ENCODE results near the gene CYP4B1.

The CYP4B1 gene

DNA sequence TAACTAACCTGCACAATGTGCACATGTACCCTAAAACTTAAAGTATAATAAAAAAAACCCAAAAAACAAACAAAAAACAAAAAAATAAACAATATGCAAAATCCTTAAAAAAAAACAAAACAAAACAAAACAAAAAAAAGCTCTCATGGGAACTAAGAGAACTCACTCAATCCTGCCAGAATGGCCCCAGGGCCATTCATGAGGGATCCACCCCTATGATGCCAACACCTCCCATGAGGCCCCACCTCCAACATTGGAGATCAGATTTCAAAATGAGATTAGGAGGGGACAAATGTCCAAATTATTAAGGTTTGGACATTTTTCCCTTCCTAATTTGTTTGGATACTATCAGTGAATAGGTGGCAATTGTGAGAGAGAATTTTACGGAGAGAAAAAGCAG, 10.2 kb downstream of the CYP4B1 start:
- no peak overlapping the region for H3K4me3 ChIP-seq (replicated peaks; ENCODE audit: low read depth, low read length)
- TF ChIP-seq, protein P1, sequence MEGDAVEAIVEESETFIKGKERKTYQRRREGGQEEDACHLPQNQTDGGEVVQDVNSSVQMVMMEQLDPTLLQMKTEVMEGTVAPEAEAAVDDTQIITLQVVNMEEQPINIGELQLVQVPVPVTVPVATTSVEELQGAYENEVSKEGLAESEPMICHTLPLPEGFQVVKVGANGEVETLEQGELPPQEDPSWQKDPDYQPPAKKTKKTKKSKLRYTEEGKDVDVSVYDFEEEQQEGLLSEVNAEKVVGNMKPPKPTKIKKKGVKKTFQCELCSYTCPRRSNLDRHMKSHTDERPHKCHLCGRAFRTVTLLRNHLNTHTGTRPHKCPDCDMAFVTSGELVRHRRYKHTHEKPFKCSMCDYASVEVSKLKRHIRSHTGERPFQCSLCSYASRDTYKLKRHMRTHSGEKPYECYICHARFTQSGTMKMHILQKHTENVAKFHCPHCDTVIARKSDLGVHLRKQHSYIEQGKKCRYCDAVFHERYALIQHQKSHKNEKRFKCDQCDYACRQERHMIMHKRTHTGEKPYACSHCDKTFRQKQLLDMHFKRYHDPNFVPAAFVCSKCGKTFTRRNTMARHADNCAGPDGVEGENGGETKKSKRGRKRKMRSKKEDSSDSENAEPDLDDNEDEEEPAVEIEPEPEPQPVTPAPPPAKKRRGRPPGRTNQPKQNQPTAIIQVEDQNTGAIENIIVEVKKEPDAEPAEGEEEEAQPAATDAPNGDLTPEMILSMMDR (IDR thresholded peaks at IDR 0.05; ENCODE audit: insufficient read depth, low read length, poor library complexity, severe bottlenecking) = no peak
- peaks cover 1% of the 10 kb centered on the region for H3K27me3 ChIP-seq (replicated peaks; ENCODE audit: control insufficient read depth, insufficient read depth, low read length)
- no peak for DNase-seq (ENCODE audit: extremely low read depth, insufficient read length)
- no peaks in the 10 kb centered on the region for H3K36me3 ChIP-seq (ENCODE audit: control insufficient read depth, insufficient read depth, low read length)

DNA sequence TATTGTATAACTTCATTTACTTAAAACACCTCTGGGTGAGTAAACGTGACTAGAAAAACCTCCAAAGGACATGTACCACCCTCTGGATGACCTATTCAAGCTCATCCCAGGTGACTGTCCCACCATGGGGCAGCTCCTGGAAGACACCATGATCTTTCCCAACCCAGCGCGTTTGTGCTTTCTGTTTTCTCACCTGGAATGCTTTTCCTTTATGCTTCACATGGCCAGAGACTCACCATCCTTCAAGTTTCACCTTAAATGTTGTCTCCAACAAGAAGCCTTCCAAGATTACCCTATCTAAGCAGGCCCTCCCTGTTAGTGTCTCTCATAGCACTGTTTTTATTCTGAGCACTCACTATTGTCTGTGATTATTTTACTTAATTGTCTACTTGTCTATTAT, 11.1 kb downstream of the CYP4B1 start:
- H3K4me3 ChIP-seq (replicated peaks; ENCODE audit: low read depth, low read length) = no peak overlapping the region
- DNase-seq (ENCODE audit: extremely low read depth, insufficient read length) = no peak
- H3K36me3 ChIP-seq (ENCODE audit: control insufficient read depth, insufficient read depth, low read length) = no peaks in the 10 kb centered on the region
- TF ChIP-seq, protein P1 (IDR thresholded peaks at IDR 0.05; ENCODE audit: insufficient read depth, low read length, poor library complexity, severe bottlenecking) = no peak
- peaks cover 1% of the 10 kb centered on the region for H3K27me3 ChIP-seq (replicated peaks; ENCODE audit: control insufficient read depth, insufficient read depth, low read length)

DNA sequence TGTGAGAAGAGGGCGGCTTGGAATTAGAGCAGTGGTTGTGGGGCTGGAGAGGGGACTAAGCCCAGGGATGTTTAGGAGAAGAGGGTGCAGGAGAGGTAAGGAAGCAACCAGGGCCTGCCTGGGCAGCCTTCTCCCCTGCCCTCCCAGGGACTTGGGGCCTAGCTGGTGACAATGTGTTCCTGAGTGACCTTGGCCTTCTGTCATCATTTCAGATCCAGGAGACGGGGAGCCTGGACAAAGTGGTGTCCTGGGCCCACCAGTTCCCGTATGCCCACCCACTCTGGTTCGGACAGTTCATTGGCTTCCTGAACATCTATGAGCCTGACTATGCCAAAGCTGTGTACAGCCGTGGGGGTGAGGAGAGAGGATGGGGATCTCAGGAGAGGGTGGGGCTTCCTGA, 11.8 kb downstream of the CYP4B1 start:
- Histone ChIP-seq H3K4me3 (replicated peaks; ENCODE audit: low read depth, low read length) (no peak overlapping the region), H3K27me3 (replicated peaks; ENCODE audit: control insufficient read depth, insufficient read depth, low read length) (peaks cover 1% of the 10 kb centered on the region)

DNA sequence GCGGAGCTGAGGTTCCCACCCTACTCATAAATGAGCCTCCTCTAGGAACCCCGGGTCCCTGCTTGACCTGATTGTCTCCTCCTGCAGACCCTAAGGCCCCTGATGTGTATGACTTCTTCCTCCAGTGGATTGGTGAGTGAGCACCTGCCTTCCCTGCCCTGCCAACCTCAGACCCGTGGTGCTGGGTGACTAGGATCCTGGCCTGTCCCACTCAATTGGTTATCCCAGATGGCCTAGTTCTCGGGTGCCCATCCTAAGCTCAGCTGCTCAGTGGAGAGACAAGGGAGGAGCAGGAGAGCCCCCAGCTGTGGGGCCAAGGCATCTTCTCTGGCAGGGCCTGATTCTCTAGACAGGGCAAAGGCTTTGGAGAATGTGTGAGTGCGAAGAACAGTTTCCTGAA, 12.2 kb downstream of the CYP4B1 start:
- no peak for DNase-seq (ENCODE audit: extremely low read depth, insufficient read length)
- no peak overlapping the region for H3K4me3 ChIP-seq (replicated peaks; ENCODE audit: low read depth, low read length)
- no peaks in the 10 kb centered on the region for H3K36me3 ChIP-seq (ENCODE audit: control insufficient read depth, insufficient read depth, low read length)
- TF ChIP-seq, protein P1 (IDR thresholded peaks at IDR 0.05; ENCODE audit: insufficient read depth, low read length, poor library complexity, severe bottlenecking) = no peak
- peaks cover 1% of the 10 kb centered on the region for H3K27me3 ChIP-seq (replicated peaks; ENCODE audit: control insufficient read depth, insufficient read depth, low read length)

More for the DNA sequence above, 11.8 kb downstream of the CYP4B1 start:
- H3K36me3 ChIP-seq (ENCODE audit: control insufficient read depth, insufficient read depth, low read length) = no peaks in the 10 kb centered on the region
- TF ChIP-seq, protein P1 (IDR thresholded peaks at IDR 0.05; ENCODE audit: insufficient read depth, low read length, poor library complexity, severe bottlenecking) = no peak
- no peak for DNase-seq (ENCODE audit: extremely low read depth, insufficient read length)

DNA sequence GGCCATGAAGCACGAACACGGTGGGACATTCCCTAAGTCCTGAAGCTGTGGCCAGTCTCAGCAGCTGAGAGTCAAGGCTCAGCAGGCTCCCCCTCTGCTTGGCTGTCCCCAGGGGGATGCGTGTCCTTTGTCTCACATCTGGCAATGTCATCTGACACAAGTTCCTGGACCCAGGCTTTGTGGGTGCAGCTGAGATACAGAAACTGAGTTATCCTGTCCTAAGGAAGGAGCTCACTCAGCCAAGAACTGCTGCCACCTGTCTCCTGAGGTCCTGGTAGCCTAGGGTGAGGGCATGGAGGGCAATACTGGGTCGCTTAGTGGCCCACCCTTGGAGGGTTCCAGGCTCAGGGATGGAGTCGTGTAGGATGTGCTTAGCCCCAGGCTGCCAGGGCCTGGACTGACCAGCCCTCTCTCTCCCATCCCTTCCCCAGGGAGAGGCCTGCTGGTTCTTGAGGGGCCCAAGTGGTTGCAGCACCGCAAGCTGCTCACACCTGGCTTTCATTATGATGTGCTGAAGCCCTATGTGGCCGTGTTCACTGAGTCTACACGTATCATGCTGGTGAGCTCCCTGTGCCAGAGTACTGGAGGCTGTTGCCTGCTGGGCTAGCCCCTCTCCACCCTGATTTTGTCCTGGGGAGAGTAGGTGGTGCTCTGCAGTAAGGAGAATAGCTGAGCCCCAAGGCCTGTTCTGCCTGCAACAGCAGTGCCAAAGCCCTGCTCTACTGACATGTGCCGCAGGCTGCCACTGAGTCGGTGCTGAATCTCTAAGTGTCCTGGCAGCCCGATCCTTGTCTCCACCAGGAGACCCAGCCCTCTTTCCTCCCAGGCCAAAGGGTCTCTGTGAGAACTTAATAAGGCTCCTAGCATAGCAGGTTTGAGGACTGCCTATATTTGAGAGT, 13.5 kb downstream of the CYP4B1 start:
- H3K27me3 ChIP-seq (replicated peaks; ENCODE audit: control insufficient read depth, insufficient read depth, low read length) = peaks cover 1% of the 10 kb centered on the region; the same call in 1 of the 2 replicates
- TF ChIP-seq, protein P1 (IDR thresholded peaks at IDR 0.05; ENCODE audit: insufficient read depth, low read length, poor library complexity, severe bottlenecking) = no peak
- H3K4me3 ChIP-seq (replicated peaks; ENCODE audit: low read depth, low read length) = no peak overlapping the region
- no peaks in the 10 kb centered on the region for H3K36me3 ChIP-seq (ENCODE audit: control insufficient read depth, insufficient read depth, low read length)
- no peak for DNase-seq (ENCODE audit: extremely low read depth, insufficient read length)
